ENCODE data around the gene C4orf33.

The C4orf33 gene

GRCh38 chr4:129162450-129162849, 66.5 kb downstream of the C4orf33 start:
- Histone ChIP-seq H3K4me2 (ENCODE audit: low read length) (no peak overlapping the region), H2BK5ac (ENCODE audit: low read length) (no peak overlapping the region), H3K4me3 (ENCODE audit: low read length) (no peak overlapping the region), H4K8ac (ENCODE audit: low read depth, low read length) (no peak overlapping the region), H3K23ac (ENCODE audit: low read length) (no peak overlapping the region), H2BK15ac (replicated peaks; ENCODE audit: low read depth) (no peak overlapping the region), H3K4ac (ENCODE audit: low read depth, low read length) (no peak overlapping the region), H3K79me1 (ENCODE audit: low read length) (no peaks in the 10 kb centered on the region), H3K9ac (ENCODE audit: low read length) (no peak overlapping the region), H3K27ac (ENCODE audit: low read depth, low read length) (no peak overlapping the region), H3K79me2 (ENCODE audit: control insufficient read depth, insufficient read depth, low read length) (no peaks in the 10 kb centered on the region), H2AK5ac (ENCODE audit: low read length) (no peak overlapping the region), H3K56ac (ENCODE audit: low read length) (no peak overlapping the region), H3K4me1 (ENCODE audit: control insufficient read depth, low read depth, low read length) (no peaks in the 10 kb centered on the region), H2BK120ac (ENCODE audit: low read depth, low read length) (no peak overlapping the region), H3K36me3 (ENCODE audit: control insufficient read depth, insufficient read depth, low read length) (no peaks in the 10 kb centered on the region), H4K5ac (ENCODE audit: low read length) (no peak overlapping the region), H3K18ac (ENCODE audit: low read length) (no peak overlapping the region), H3K27me3 (ENCODE audit: insufficient read depth, low read length, poor library complexity) (no peaks in the 10 kb centered on the region)
- no peak for DNase-seq

DNA sequence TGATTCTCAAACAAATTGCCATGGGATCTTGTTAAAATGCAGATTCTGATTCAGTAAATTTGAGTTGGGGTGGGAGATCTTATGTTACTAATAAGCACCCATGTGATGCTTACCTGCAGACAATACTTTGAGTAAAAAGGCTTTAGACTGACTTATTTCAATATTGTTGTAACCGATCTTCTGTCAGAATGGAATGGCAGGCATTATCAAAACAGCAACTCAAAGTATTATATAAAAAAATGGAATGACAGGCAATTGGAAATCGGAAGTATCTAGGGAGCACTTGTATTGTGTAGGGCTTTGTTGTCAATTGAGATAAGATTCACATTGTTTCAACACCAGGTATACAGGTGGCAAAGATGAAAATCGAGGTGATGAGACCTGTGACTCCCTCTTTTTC, 67.5 kb downstream of the C4orf33 start:
- no peak overlapping the region for H2BK120ac ChIP-seq (ENCODE audit: low read depth, low read length)
- no peak overlapping the region for H3K4ac ChIP-seq (ENCODE audit: low read depth, low read length)
- no peak overlapping the region for H3K9ac ChIP-seq (ENCODE audit: low read length)
- no peak overlapping the region for H3K4me3 ChIP-seq (ENCODE audit: low read length)
- no peak overlapping the region for H3K27ac ChIP-seq (ENCODE audit: low read depth, low read length)
- no peak overlapping the region for H2BK15ac ChIP-seq (replicated peaks; ENCODE audit: low read depth)
- no peak overlapping the region for H2BK5ac ChIP-seq (ENCODE audit: low read length)
- no CpG with 5 or more reads among the region's 3 CpGs for WGBS (ENCODE audit: extremely low coverage, insufficient coverage, low lambda C conversion rate)
- H3K18ac ChIP-seq (ENCODE audit: low read length), result no peak overlapping the region
- H3K4me2 ChIP-seq (ENCODE audit: low read length), result no peak overlapping the region
- H3K27me3 ChIP-seq (ENCODE audit: insufficient read depth, low read length, poor library complexity), result no peaks in the 10 kb centered on the region
- H3K23ac ChIP-seq (ENCODE audit: low read length), result no peak overlapping the region
- H3K79me1 ChIP-seq (ENCODE audit: low read length), result no peaks in the 10 kb centered on the region
- H3K79me2 ChIP-seq (ENCODE audit: control insufficient read depth, insufficient read depth, low read length), result no peaks in the 10 kb centered on the region
- no peak overlapping the region for H3K56ac ChIP-seq (ENCODE audit: low read length)
- H3K36me3 ChIP-seq (ENCODE audit: control insufficient read depth, insufficient read depth, low read length), result no peaks in the 10 kb centered on the region
- DNase-seq, result no peak
- no peak overlapping the region for H4K5ac ChIP-seq (ENCODE audit: low read length)
- no peak overlapping the region for H4K8ac ChIP-seq (ENCODE audit: low read depth, low read length)
- no peaks in the 10 kb centered on the region for H3K4me1 ChIP-seq (ENCODE audit: control insufficient read depth, low read depth, low read length)
- no peak overlapping the region for H2AK5ac ChIP-seq (ENCODE audit: low read length)

DNA sequence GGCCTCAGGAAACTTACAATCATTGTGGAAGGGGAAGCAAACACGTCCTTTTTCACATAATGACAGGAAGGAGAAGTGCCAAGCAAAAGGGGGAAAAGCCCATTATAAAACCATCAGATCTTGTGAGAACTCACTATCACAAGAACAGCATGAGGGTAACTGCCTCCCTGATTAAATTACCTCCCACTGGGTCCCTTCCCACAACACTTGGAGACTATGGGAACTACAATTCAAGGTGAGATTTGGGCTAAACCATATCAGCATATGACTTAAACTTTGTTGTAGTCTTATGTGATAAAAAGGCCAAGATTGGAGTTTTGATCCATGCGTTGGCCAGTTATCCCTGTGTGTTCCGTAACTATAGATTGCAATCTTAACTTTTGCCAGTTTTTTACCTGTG, 68.3 kb downstream of the C4orf33 start:
- Histone ChIP-seq H3K79me1 (ENCODE audit: low read length) (no peaks in the 10 kb centered on the region), H3K36me3 (ENCODE audit: control insufficient read depth, insufficient read depth, low read length) (no peaks in the 10 kb centered on the region), H4K8ac (ENCODE audit: low read depth, low read length) (no peak overlapping the region), H3K4ac (ENCODE audit: low read depth, low read length) (no peak overlapping the region), H3K4me2 (ENCODE audit: low read length) (no peak overlapping the region), H3K18ac (ENCODE audit: low read length) (no peak overlapping the region), H3K23ac (ENCODE audit: low read length) (no peak overlapping the region), H3K79me2 (ENCODE audit: control insufficient read depth, insufficient read depth, low read length) (no peaks in the 10 kb centered on the region), H2BK120ac (ENCODE audit: low read depth, low read length) (no peak overlapping the region), H3K27me3 (ENCODE audit: insufficient read depth, low read length, poor library complexity) (no peaks in the 10 kb centered on the region), H2BK5ac (ENCODE audit: low read length) (no peak overlapping the region), H3K56ac (ENCODE audit: low read length) (no peak overlapping the region), H2AK5ac (ENCODE audit: low read length) (no peak overlapping the region), H3K27ac (ENCODE audit: low read depth, low read length) (no peak overlapping the region), H2BK15ac (replicated peaks; ENCODE audit: low read depth) (no peak overlapping the region), H3K4me3 (ENCODE audit: low read length) (no peak overlapping the region), H3K4me1 (ENCODE audit: control insufficient read depth, low read depth, low read length) (no peaks in the 10 kb centered on the region), H3K9ac (ENCODE audit: low read length) (no peak overlapping the region), H4K5ac (ENCODE audit: low read length) (no peak overlapping the region)
- peak; percentile 83 for DNase-seq
- WGBS (ENCODE audit: extremely low coverage, insufficient coverage, low lambda C conversion rate), result no CpG with 5 or more reads among the region's 3 CpGs

All from mesendoderm (in vitro differentiated cells).